Mesenchymal stem cell (in vitro differentiated cells and primary cell): Measurements from ENCODE around the gene IGSF9.

ENCODE experiments used
- DNase-seq: peaks from one replicate; pipeline ENCODE4 v3.0.0-alpha.2; 2013
- H2AFZ ChIP-seq: one replicate; pipeline ENCODE4 v1.6.1; 2013; ENCODE audit warnings: low read depth, mild to moderate bottlenecking, control low read depth, inconsistent platforms, low read length, moderate library complexity
- H2AK5ac ChIP-seq: 2 replicates; pipeline ENCODE4 v1.6.1; 2013; ENCODE audit warnings: low read length, moderate library complexity, mild to moderate bottlenecking, inconsistent platforms; ENCODE audit not compliant: severe bottlenecking
- H2BK120ac ChIP-seq: one replicate; pipeline ENCODE4 v1.6.1; 2013; ENCODE audit warnings: low read depth, mild to moderate bottlenecking, inconsistent platforms, low read length, moderate library complexity
- H2BK12ac ChIP-seq, 2 experiments: one replicate each; pipeline ENCODE4 v1.6.1; 2013; ENCODE audit warnings: inconsistent platforms in 2 of 2, low read length in 2 of 2, mild to moderate bottlenecking in 2 of 2, moderate library complexity in 2 of 2, control low read depth in 1 of 2
- H2BK15ac ChIP-seq: one replicate; pipeline ENCODE4 v1.6.1; 2013; ENCODE audit warnings: mild to moderate bottlenecking, low read depth, inconsistent platforms; ENCODE audit not compliant: poor library complexity, severe bottlenecking
- H2BK5ac ChIP-seq: 2 replicates; pipeline ENCODE4 v1.6.1; 2013; ENCODE audit warnings: low read depth, mild to moderate bottlenecking, low read length, control low read depth, inconsistent platforms; ENCODE audit not compliant: poor library complexity, severe bottlenecking
- H3K14ac ChIP-seq, 2 experiments: one replicate each; pipeline ENCODE4 v1.6.1; 2013; ENCODE audit warnings: inconsistent platforms in 2 of 2, low read length in 2 of 2, control low read depth in 1 of 2, mild to moderate bottlenecking in 1 of 2, moderate library complexity in 1 of 2
- H3K18ac ChIP-seq, 2 experiments: one replicate each; pipeline ENCODE4 v1.6.1; 2013; ENCODE audit warnings: inconsistent platforms in 2 of 2, low read length in 2 of 2, control low read depth in 1 of 2, low read depth in 1 of 2, mild to moderate bottlenecking in 1 of 2
- H3K23ac ChIP-seq, 2 experiments: one replicate each; pipeline ENCODE4 v1.6.1; 2013; ENCODE audit warnings: inconsistent platforms in 2 of 2, low read length in 2 of 2, mild to moderate bottlenecking in 2 of 2, moderate library complexity in 2 of 2, control low read depth in 1 of 2
- H3K27ac ChIP-seq: 2 replicates; pipeline ENCODE4 v1.5.1; 2013; ENCODE audit warnings: mild to moderate bottlenecking, moderate library complexity, low read length, control low read depth, inconsistent platforms; ENCODE audit not compliant: poor library complexity, severe bottlenecking
- H3K27me3 ChIP-seq, 2 experiments: 2 replicates each; pipeline versions ENCODE4 v1.6.1 to v1.7.0; 2013; ENCODE audit warnings: low read length in 2 of 2, mild to moderate bottlenecking in 2 of 2, moderate library complexity in 2 of 2, control low read depth in 1 of 2, inconsistent platforms in 1 of 2; ENCODE audit not compliant: control insufficient read depth in 1 of 2, insufficient read depth in 1 of 2
- H3K36me3 ChIP-seq, 2 experiments: 2 replicates each; pipeline versions ENCODE4 v1.6.1 to v1.7.0; 2013; ENCODE audit warnings: low read length in 2 of 2, control low read depth in 1 of 2, inconsistent platforms in 1 of 2, low read depth in 1 of 2, mild to moderate bottlenecking in 1 of 2; ENCODE audit not compliant: insufficient read depth in 2 of 2, control insufficient read depth in 1 of 2
- H3K4ac ChIP-seq, 2 experiments: one replicate each; pipeline ENCODE4 v1.6.1; 2013; ENCODE audit warnings: inconsistent platforms in 2 of 2, low read length in 2 of 2, mild to moderate bottlenecking in 2 of 2, moderate library complexity in 2 of 2, control low read depth in 1 of 2, low read depth in 1 of 2
- H3K4me1 ChIP-seq: 2 replicates; pipeline ENCODE4 v1.6.1; 2013; ENCODE audit warnings: low read depth, low read length, control low read depth; ENCODE audit not compliant: control insufficient read depth, insufficient read depth
- H3K4me2 ChIP-seq: 2 replicates; pipeline ENCODE4 v1.6.1; 2013; ENCODE audit warnings: low read length, mild to moderate bottlenecking, inconsistent platforms; ENCODE audit not compliant: poor library complexity, severe bottlenecking
- H3K4me3 ChIP-seq, 2 experiments: 2 replicates each; pipeline versions ENCODE4 v1.5.1 to v1.7.0; 2013; ENCODE audit warnings: low read length in 2 of 2, mild to moderate bottlenecking in 2 of 2, control low read depth in 1 of 2, low read depth in 1 of 2; ENCODE audit not compliant: insufficient read depth in 1 of 2
- H3K79me1 ChIP-seq: replicated peaks from 2 replicates; pipeline ENCODE4 v1.6.1; 2013; ENCODE audit warnings: mild to moderate bottlenecking, control low read depth, low read length, inconsistent platforms; ENCODE audit not compliant: poor library complexity, severe bottlenecking
- H3K9ac ChIP-seq: 2 replicates; pipeline ENCODE4 v1.7.0; 2013; ENCODE audit warnings: mild to moderate bottlenecking, low read length, moderate library complexity
- H3K9me3 ChIP-seq: 2 replicates; pipeline ENCODE4 v1.7.0; 2013; ENCODE audit warnings: mild to moderate bottlenecking, low read length; ENCODE audit not compliant: control insufficient read depth
- H4K8ac ChIP-seq: one replicate; pipeline ENCODE4 v1.6.1; 2013; ENCODE audit warnings: inconsistent platforms, mild to moderate bottlenecking, low read length, moderate library complexity
- H4K91ac ChIP-seq: one replicate; pipeline ENCODE4 v1.6.1; 2013; ENCODE audit warnings: mild to moderate bottlenecking, low read length, inconsistent platforms
- WGBS: methylation state at CpG from one replicate; pipeline ENCODE4 v1.1.7; 2013; ENCODE audit warnings: mixed read lengths; 5-methylcytosine and 5-hydroxymethylcytosine counted together

The IGSF9 gene

GRCh38 chr1:159931795-159932173 is 13.6 kb downstream of the IGSF9 start:
- Histone ChIP-seq H2AFZ (no peak overlapping the region), H3K14ac (no peak overlapping the region), H3K27me3 (peaks cover 21 to 25% of the 10 kb centered on the region in 2 experiments), H3K4me3 (no peak overlapping the region), H3K4me2 (no peak overlapping the region), H3K27ac (no peak overlapping the region), H3K4ac (no peak overlapping the region), H3K23ac (no peak overlapping the region), H3K9me3 (no peaks in the 10 kb centered on the region), H3K36me3 (no peaks in the 10 kb centered on the region), H3K4me1 (peaks cover 7% of the 10 kb centered on the region), H2BK12ac (no peak overlapping the region), H2AK5ac (no peak overlapping the region), H2BK120ac (no peak overlapping the region), H3K18ac (no peak overlapping the region), H2BK15ac (no peak overlapping the region), H2BK5ac (no peak overlapping the region), H4K8ac (no peak overlapping the region), H3K79me1 (no peaks in the 10 kb centered on the region), H3K9ac (no peak overlapping the region), H4K91ac (no peak overlapping the region)
- WGBS, result 80% methylated on average over 3 of the region's 3 CpGs
- no peak for DNase-seq

- Histone ChIP-seq H4K91ac (no peak overlapping the region), H3K14ac (no peak overlapping the region), H3K4me2 (no peak overlapping the region), H2BK15ac (no peak overlapping the region), H3K4me1 (peaks cover 5% of the 10 kb centered on the region), H2AK5ac (no peak overlapping the region), H3K27me3 (peaks cover 21 to 25% of the 10 kb centered on the region in 2 experiments), H3K9me3 (no peaks in the 10 kb centered on the region), H3K18ac (no peak overlapping the region), H3K9ac (no peak overlapping the region), H3K4ac (no peak overlapping the region), H4K8ac (no peak overlapping the region), H3K36me3 (no peaks in the 10 kb centered on the region), H2BK5ac (no peak overlapping the region), H2AFZ (no peak overlapping the region), H3K27ac (no peak overlapping the region), H3K79me1 (no peaks in the 10 kb centered on the region), H2BK12ac (no peak overlapping the region), H2BK120ac (no peak overlapping the region), H3K4me3 (no peak overlapping the region), H3K23ac (no peak overlapping the region)
- WGBS, result 81% methylated on average over 13 of the region's 13 CpGs
- DNase-seq, result no peak
Observed at GRCh38 chr1:159931101-159931794, 14.2 kb downstream of the IGSF9 start.

- Histone ChIP-seq H4K91ac (peak overlapping the region; percentile 77), H3K4me1 (peaks cover 8% of the 10 kb centered on the region), H2BK5ac (no peak overlapping the region), H3K4ac (no peak overlapping the region), H3K79me1 (peaks cover 4% of the 10 kb centered on the region), H3K36me3 (no peaks in the 10 kb centered on the region), H2BK12ac (no peak overlapping the region), H3K14ac (no peak overlapping the region), H3K9me3 (no peaks in the 10 kb centered on the region), H2BK15ac (no peak overlapping the region), H3K27ac (no peak overlapping the region), H3K18ac (no peak overlapping the region), H3K23ac (no peak overlapping the region), H3K4me2 (no peak overlapping the region), H3K27me3 (peaks cover 15 to 25% of the 10 kb centered on the region in 2 experiments), H2AFZ (no peak overlapping the region), H3K9ac (no peak overlapping the region), H2AK5ac (no peak overlapping the region), H3K4me3 (no peak overlapping the region), H2BK120ac (no peak overlapping the region), H4K8ac (no peak overlapping the region)
- WGBS, result 91% methylated on average over 8 of the region's 8 CpGs
- DNase-seq, result no peak
Observed at GRCh38 chr1:159930634-159931033, 14.8 kb downstream of the IGSF9 start.

- Histone ChIP-seq H2BK5ac (no peak overlapping the region), H3K4ac (no peak overlapping the region), H2BK15ac (no peak overlapping the region), H3K23ac (no peak overlapping the region), H3K4me2 (no peak overlapping the region), H4K8ac (no peak overlapping the region), H3K4me1 (peaks cover 8% of the 10 kb centered on the region), H2AK5ac (no peak overlapping the region), H2BK12ac (no peak overlapping the region), H4K91ac (no peak overlapping the region), H3K79me1 (peaks cover 4% of the 10 kb centered on the region), H3K9me3 (no peaks in the 10 kb centered on the region), H3K27ac (no peak overlapping the region), H3K36me3 (no peaks in the 10 kb centered on the region), H3K9ac (no peak overlapping the region), H3K14ac (no peak overlapping the region), H3K27me3 (peaks cover 11 to 23% of the 10 kb centered on the region in 2 experiments), H2AFZ (no peak overlapping the region), H3K18ac (no peak overlapping the region), H3K4me3 (no peak overlapping the region), H2BK120ac (no peak overlapping the region)
- no peak for DNase-seq
- 85% methylated on average over 11 of the region's 11 CpGs for WGBS
Observed at GRCh38 chr1:159930216-159930615, 15.2 kb downstream of the IGSF9 start.
